ENCODE results near the gene TSC22D4. TPM values are rescaled to one million over a fixed set of nuclear protein-coding genes. Genes with fewer than 3 reads are reported as not detected.
A peak's percentile ranks its signal among the peaks of the same experiment; 100 is the strongest.

Gene TSC22D4
- total and polyA plus RNA-seq, 2 donors (not counting 3 experiments of a cell fraction or from before 2014, with no cell fraction given) = 40.1 to 84.4 TPM

DNA sequence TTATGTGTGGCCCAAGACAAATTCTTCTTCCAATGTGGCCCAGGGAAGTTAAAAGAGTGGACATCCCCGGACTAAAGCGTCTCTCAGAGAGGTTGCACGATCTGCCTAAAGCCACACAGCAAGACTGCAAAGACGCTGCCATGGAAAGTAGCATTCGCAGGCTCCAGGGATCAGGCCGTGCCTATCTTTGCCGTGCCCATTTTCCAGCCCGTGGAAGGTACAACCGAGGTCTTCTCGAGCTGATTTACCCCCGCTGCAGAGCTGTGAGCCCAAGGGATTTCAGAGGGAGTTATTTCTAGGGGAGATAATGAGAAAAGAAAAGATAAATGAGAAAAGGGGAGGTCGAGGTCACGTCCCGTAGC lies 3.7 kb upstream of the TSC22D4 start:
- Histone ChIP-seq H3K9me3 (replicated peaks; ENCODE audit: control insufficient read depth, insufficient read depth, low read length) (no peaks in the 10 kb centered on the region), H3K9ac (replicated peaks; ENCODE audit: extremely low read depth, insufficient read depth, low read length) (no peak overlapping the region), H2AFZ (ENCODE audit: low read depth, low read length) (peak overlapping the region; percentile 52), H3K4me1 (ENCODE audit: control insufficient read depth, extremely low read depth, insufficient read depth, low read length) (peaks cover 15% of the 10 kb centered on the region), H4K20me1 (replicated peaks; ENCODE audit: control insufficient read depth, extremely low read depth, insufficient read depth, low read length) (no peaks in the 10 kb centered on the region), H3K4me3 (replicated peaks in 1 of 3; ENCODE audit: insufficient read depth in 1 of 3, low read depth in 1 of 3, low read length in 3 of 3) (peak overlapping the region; percentile 20 to 37 (median 29)), H3K4me2 (ENCODE audit: insufficient read depth, low read length) (peak overlapping the region; percentile 20), H3K79me2 (ENCODE audit: control insufficient read depth, insufficient read depth, low read length) (peaks cover 15% of the 10 kb centered on the region), H3K27me3 (ENCODE audit: control insufficient read depth in 2 of 2, insufficient read depth in 2 of 2, low read length in 2 of 2) (no peaks in the 10 kb centered on the region), H3K27ac (ENCODE audit: insufficient read depth, low read depth, low read length) (no peak overlapping the region), H3K36me3 (ENCODE audit: control insufficient read depth in 2 of 2, extremely low read depth in 1 of 2, insufficient read depth in 2 of 2, low read length in 2 of 2) (no peaks in the 10 kb centered on the region), H3K9me1 (replicated peaks; ENCODE audit: control insufficient read depth, extremely low read depth, insufficient read depth, low read length) (no peaks in the 10 kb centered on the region)
- intact Hi-C loops (cut with micrococcal nuclease) (loop anchor here (1.0 kb wide), 3 partner anchors 13 to 77 kb away; no protein-coding TSS in a partner anchor), dilution Hi-C loops (cut with MboI; ENCODE audit: extremely low pct_ligation_motif_present, low sequenced_read_pairs) (no loop called here)
- CTCF ChIA-PET = interaction anchor here (0.9 to 3.0 kb wide), 14 partner anchors 9 to 242 kb away, joined by 3 to 55 read pairs (median 6); partner anchors contain the start of genes AGFG2 and ZCWPW1
- no TSS peak for BruUV-seq (replicated peaks)
- DNase-seq (ENCODE audit: low read depth, low spot score) = no peak
- peak; percentile 21 for FAIRE-seq
- POLR2A ChIA-PET = no interaction called here
- TF ChIP-seq JUN (IDR thresholded peaks at IDR 0.05; ENCODE audit: borderline replicate concordance, insufficient read depth, insufficient read length, low read depth) (no peak), MYC (IDR thresholded peaks at IDR 0.05; ENCODE audit: low read depth, low read length) (no peak), EZH2 (IDR thresholded peaks at IDR 0.05; ENCODE audit: borderline replicate concordance, low read depth, low read length, severe bottlenecking) (no peak), FOS (IDR thresholded peaks at IDR 0.05; ENCODE audit: borderline replicate concordance, insufficient read depth, low read length) (no peak), GATA2 (IDR thresholded peaks at IDR 0.05; ENCODE audit: insufficient read depth, insufficient read length, low read depth, low read length) (no peak), POLR2A (IDR thresholded peaks at IDR 0.05; ENCODE audit: low read depth, low read length) (no peak), POLR2AphosphoS5 (IDR thresholded peaks at IDR 0.05; ENCODE audit: insufficient read depth, low read depth, low read length) (no peak)
- TF ChIP-seq, protein P1, sequence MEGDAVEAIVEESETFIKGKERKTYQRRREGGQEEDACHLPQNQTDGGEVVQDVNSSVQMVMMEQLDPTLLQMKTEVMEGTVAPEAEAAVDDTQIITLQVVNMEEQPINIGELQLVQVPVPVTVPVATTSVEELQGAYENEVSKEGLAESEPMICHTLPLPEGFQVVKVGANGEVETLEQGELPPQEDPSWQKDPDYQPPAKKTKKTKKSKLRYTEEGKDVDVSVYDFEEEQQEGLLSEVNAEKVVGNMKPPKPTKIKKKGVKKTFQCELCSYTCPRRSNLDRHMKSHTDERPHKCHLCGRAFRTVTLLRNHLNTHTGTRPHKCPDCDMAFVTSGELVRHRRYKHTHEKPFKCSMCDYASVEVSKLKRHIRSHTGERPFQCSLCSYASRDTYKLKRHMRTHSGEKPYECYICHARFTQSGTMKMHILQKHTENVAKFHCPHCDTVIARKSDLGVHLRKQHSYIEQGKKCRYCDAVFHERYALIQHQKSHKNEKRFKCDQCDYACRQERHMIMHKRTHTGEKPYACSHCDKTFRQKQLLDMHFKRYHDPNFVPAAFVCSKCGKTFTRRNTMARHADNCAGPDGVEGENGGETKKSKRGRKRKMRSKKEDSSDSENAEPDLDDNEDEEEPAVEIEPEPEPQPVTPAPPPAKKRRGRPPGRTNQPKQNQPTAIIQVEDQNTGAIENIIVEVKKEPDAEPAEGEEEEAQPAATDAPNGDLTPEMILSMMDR (IDR thresholded peaks at IDR 0.05; ENCODE audit: extremely low read depth in 1 of 2, insufficient read depth in 1 of 2, low read depth in 1 of 2, low read length in 2 of 2) = no peak
- TF ChIP-seq, protein P2, sequence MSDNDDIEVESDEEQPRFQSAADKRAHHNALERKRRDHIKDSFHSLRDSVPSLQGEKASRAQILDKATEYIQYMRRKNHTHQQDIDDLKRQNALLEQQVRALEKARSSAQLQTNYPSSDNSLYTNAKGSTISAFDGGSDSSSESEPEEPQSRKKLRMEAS (IDR thresholded peaks at IDR 0.05; ENCODE audit: insufficient read depth, insufficient read length) = no peak
